Fibroblast of skin of back (primary cell): Measurements from ENCODE around the gene ACAD8.

Source experiments
- DNase-seq: peaks from one replicate; pipeline ENCODE4 v3.0.0-alpha.2; 2013

ACAD8 gene

GRCh38 chr11:134292661-134293060 lies 39.3 kb downstream of the ACAD8 start:
- DNase-seq = no peak

- DNase-seq = no peak
These were observed 40.0 kb downstream of the ACAD8 start for GRCh38 chr11:134293119-134294113.

- no peak for DNase-seq
These were observed 41.3 kb downstream of the ACAD8 start for GRCh38 chr11:134294664-134295063.

- no peak for DNase-seq
These were observed 58.9 kb downstream of the ACAD8 start for GRCh38 chr11:134312223-134312622.

GRCh38 chr11:134312807-134313206 lies 59.4 kb downstream of the ACAD8 start:
- DNase-seq = no peak

- DNase-seq = no peak
These were observed 60.0 kb downstream of the ACAD8 start for GRCh38 chr11:134313379-134313778.

GRCh38 chr11:134313821-134314607 lies 60.6 kb downstream of the ACAD8 start:
- no peak for DNase-seq
